B cell (primary cell): ENCODE measurements around the gene RUNDC3A. TPM values are rescaled to one million over a fixed set of nuclear protein-coding genes. Genes with fewer than 3 reads are reported as not detected.

Source experiments
- ATAC-seq: fragments of 200-7000 bp; cut with Tn5 transposase; one replicate; pipeline ENCODE4 v1.10.0; 2021; ENCODE audit warnings: low read depth, mild to moderate bottlenecking, moderate number of reproducible peaks, moderate library complexity
- CTCF ChIA-PET: fragments of 350-600 bp; sonication (Branson Sonifier 250); formaldehyde crosslinking; loops from one replicate; lab custom pipeline; 2021; ENCODE audit warnings: antibody characterized with exemption, inconsistent platforms; lab: Charles Lee
- POLR2A ChIA-PET: fragments of 350-600 bp; sonication (Branson Sonifier 250); formaldehyde crosslinking; loops from one replicate; lab custom pipeline; 2021; ENCODE audit warnings: antibody characterized with exemption; lab: Charles Lee
- DNase-seq: peaks from one replicate; pipeline ENCODE4 v3.0.0; 2013
- H2AFZ ChIP-seq: 2 replicates; pipeline ENCODE4 v1.6.1; 2012; ENCODE audit warnings: mild to moderate bottlenecking, low read depth, low read length; ENCODE audit not compliant: insufficient read depth, poor library complexity, severe bottlenecking
- H3K27ac ChIP-seq, 2 donors: 1 replicate in 1 of 2; 2 replicates in 1 of 2; pipeline ENCODE4 v1.5.1; 2012 to 2013; ENCODE audit warnings: low read length in 2 of 2, mild to moderate bottlenecking in 2 of 2, moderate library complexity in 1 of 2
- H3K27me3 ChIP-seq, 4 experiments: fragments of 200-600 bp in 1 of 4; sonication (generic) in 1 of 4; replicated peaks in 1 of 4; 1 replicate in 2 of 4; 2 replicates in 2 of 4; pipeline versions ENCODE4 v1.6.1 to v1.7.0; 2013 to 2016; ENCODE audit warnings: low read length in 3 of 4, mild to moderate bottlenecking in 2 of 4, mixed read lengths in 1 of 4, moderate library complexity in 1 of 4; ENCODE audit not compliant: insufficient read depth in 4 of 4, control insufficient read depth in 3 of 4; ENCODE audit errors: control extremely low read depth in 1 of 4
- H3K36me3 ChIP-seq, 2 experiments: replicated peaks in 1 of 2; 1 replicate in 1 of 2; 2 replicates in 1 of 2; pipeline versions ENCODE4 v1.6.1 to v1.7.1; 2013; ENCODE audit warnings: low read length in 1 of 2; ENCODE audit not compliant: insufficient read depth in 2 of 2, control insufficient read depth in 1 of 2; ENCODE audit errors: control extremely low read depth in 1 of 2, extremely low read depth in 1 of 2
- H3K4me1 ChIP-seq, 2 donors: fragments of 200-600 bp in 1 of 2; sonication (generic) in 1 of 2; 1 replicate in 1 of 2; 2 replicates in 1 of 2; pipeline versions ENCODE4 v1.5.1 to v1.6.1; 2013 to 2017; ENCODE audit warnings: low read length in 2 of 2; ENCODE audit not compliant: control insufficient read depth in 2 of 2, insufficient read depth in 2 of 2
- H3K4me2 ChIP-seq: replicated peaks from 2 replicates; pipeline ENCODE3; 2012; ENCODE audit warnings: mild to moderate bottlenecking, low read depth, low read length; ENCODE audit not compliant: poor library complexity, severe bottlenecking
- H3K4me3 ChIP-seq, 5 experiments: fragments of 200-600 bp in 1 of 5; sonication (generic) in 1 of 5; 1 replicate in 3 of 5; 2 replicates in 2 of 5; pipeline versions ENCODE4 v1.5.1 to v1.7.0; 2011 to 2016; ENCODE audit warnings: low read length in 4 of 5, mild to moderate bottlenecking in 4 of 5, low read depth in 2 of 5, control low read depth in 1 of 5, moderate library complexity in 1 of 5; ENCODE audit not compliant: insufficient read depth in 1 of 5; ENCODE audit errors: control extremely low read depth in 1 of 5, extremely low read depth in 1 of 5
- H3K79me2 ChIP-seq: fragments of 200-600 bp; sonication (generic); one replicate; pipeline ENCODE4 v1.6.0; 2016; ENCODE audit warnings: low read length; ENCODE audit not compliant: control insufficient read depth, insufficient read depth
- H3K9ac ChIP-seq: fragments of 200-600 bp; sonication (generic); 2 replicates; pipeline ENCODE4 v1.6.1; 2017; ENCODE audit warnings: mild to moderate bottlenecking, low read length, moderate library complexity
- H3K9me3 ChIP-seq, 3 donors: one replicate each; pipeline versions ENCODE4 v1.6.1 to v1.7.1; 2013; ENCODE audit warnings: low read length in 2 of 3; ENCODE audit not compliant: control insufficient read depth in 2 of 3, insufficient read depth in 1 of 3; ENCODE audit errors: control extremely low read depth in 1 of 3
- H4K20me1 ChIP-seq: 2 replicates; pipeline ENCODE4 v1.6.0; 2012; ENCODE audit warnings: mild to moderate bottlenecking, low read length; ENCODE audit not compliant: insufficient read depth, control insufficient read depth, poor library complexity, severe bottlenecking
- H3K27ac Mint-ChIP-seq: one replicate; pipeline ENCODE4 v1.8.0; 2021; ENCODE audit warnings: mixed read lengths
- H3K27me3 Mint-ChIP-seq: one replicate; pipeline ENCODE4 v1.8.0; 2021; ENCODE audit warnings: mixed read lengths
- H3K4me1 Mint-ChIP-seq: one replicate; pipeline ENCODE4 v1.8.0; 2021; ENCODE audit warnings: mixed read lengths
- H3K4me3 Mint-ChIP-seq: one replicate; pipeline ENCODE4 v1.8.0; 2021; ENCODE audit warnings: mixed read lengths
- H3K9me3 Mint-ChIP-seq: one replicate; pipeline ENCODE4 v1.8.0; 2022; ENCODE audit warnings: mixed read lengths; ENCODE audit not compliant: insufficient read depth
- EZH2 ChIP-seq: IDR thresholded peaks from 2 replicates; pipeline ENCODE4 v1.6.1; 2012; ENCODE audit warnings: borderline replicate concordance, low read depth, mild to moderate bottlenecking, moderate library complexity, low read length; ENCODE audit not compliant: insufficient read depth, poor library complexity, severe bottlenecking
- WGBS: methylation state at CpG from one replicate; pipeline ENCODE4 v1.1.5; 2013; ENCODE audit warnings: missing lambda C conversion rate; ENCODE audit not compliant: insufficient coverage; 5-methylcytosine and 5-hydroxymethylcytosine counted together
- intact Hi-C: fragments of 100-400 bp; cut with micrococcal nuclease; formaldehyde crosslinking; loops from one replicate; pipeline ENCODE4 v1.10.0; 2022
- polyA plus RNA-seq: library from polyadenylated mRNA; depleted of rRNA; stranded (reverse); fragments of >200 nt; gene quantifications from 2 replicates; pipeline ENCODE4 v1.2.3, GENCODE V29; 2012
- total RNA-seq, 2 donors: library from RNA; stranded (reverse); fragments of 120-200 nt in 1 of 2; gene quantifications; 1 replicate in 1 of 2; 2 replicates in 1 of 2; pipeline versions ENCODE4 v1.2.3 to v1.2.4, GENCODE V29; 2013 to 2022
- TF ChIP-seq, protein P1 (sequence below): fragments of 200-600 bp; IDR thresholded peaks from one replicate; pipeline ENCODE4 v1.8.0; 2022; ENCODE audit warnings: antibody characterized with exemption, mild to moderate bottlenecking

RUNDC3A gene
- total and polyA plus RNA-seq, 2 donors (not counting 1 experiment from before 2014, with no cell fraction given) = 0.19 TPM; not detected in 1

DNA sequence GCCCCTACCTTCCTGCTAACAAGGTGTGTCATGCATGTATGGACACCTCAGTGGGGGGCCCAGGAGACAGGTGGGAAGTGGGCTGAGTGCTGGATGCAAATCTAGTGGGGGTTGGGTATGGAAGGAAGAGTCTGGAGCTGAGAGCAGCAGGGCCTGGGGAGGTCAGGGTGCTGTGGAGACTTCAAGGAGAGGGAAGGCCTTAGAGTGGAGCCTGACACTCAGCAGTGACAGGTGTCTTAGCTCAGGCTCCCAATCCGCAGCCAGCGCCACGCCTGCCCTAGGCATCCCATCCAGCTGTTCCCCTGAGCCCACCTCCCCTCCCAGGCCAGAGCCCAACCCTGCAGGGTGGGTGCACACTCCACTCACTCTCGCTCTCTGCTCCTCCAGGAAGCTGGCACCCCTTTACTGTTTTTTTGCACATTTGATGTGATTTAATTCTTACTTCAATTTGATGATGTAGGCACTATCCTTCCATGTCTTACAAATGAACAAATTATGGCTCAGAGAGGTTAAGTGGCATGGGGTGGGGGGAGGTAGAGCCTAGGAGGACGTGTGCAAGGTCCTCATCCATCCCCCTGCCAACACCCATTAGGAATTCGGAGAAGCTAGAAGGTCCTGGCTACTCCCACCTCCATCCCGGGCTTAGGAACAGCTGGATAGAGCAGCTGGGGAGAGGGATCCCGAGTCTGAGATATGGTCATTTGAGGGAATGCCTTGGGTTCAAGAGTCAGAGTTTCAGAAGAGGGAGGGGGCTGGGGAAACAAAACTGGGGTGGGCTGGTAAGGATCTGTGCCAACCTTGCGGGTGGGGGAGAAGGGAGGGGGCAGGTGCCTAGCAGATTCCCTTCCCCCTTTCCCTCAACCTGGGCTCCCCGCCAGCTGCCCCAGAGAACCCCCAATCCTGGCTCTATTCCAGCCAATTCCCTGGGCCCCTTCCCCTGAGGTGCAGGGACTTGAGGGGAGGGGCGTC lies 53.2 kb downstream of the RUNDC3A start:
- Histone ChIP-seq H3K4me1 (peaks cover 10 to 20% of the 10 kb centered on the region in 2 donors), H3K36me3 (no peaks in the 10 kb centered on the region), H3K9me3 (no peaks in the 10 kb centered on the region), H3K4me3 (no peak overlapping the region), H3K27me3 (peaks cover 0 to 33% (median 11%) of the 10 kb centered on the region in 4 experiments), H3K4me2 (no peak overlapping the region), H4K20me1 (no peaks in the 10 kb centered on the region), H3K9ac (no peak overlapping the region), H3K27ac (no peak overlapping the region), H2AFZ (no peak overlapping the region), H3K79me2 (no peaks in the 10 kb centered on the region)
- intact Hi-C loops = no loop called here
- CTCF ChIA-PET = interaction anchor here (0.6 to 6.2 kb wide), 4 partner anchors 9 to 151 kb away, joined by 3 to 52 read pairs (median 8); no protein-coding TSS in a partner anchor
- H3K4me3 Mint-ChIP-seq = peak overlapping the region; percentile 11
- no peak overlapping the region for H3K27ac Mint-ChIP-seq
- POLR2A ChIA-PET = interaction anchor here (0.7 kb wide), 1 partner anchor 14 kb away, joined by 3 read pairs; no protein-coding TSS in a partner anchor
- WGBS = 81% methylated on average over 6 of the region's 11 CpGs
- ATAC-seq (no peak), DNase-seq (no peak)
- peaks cover 11% of the 10 kb centered on the region for H3K4me1 Mint-ChIP-seq
- TF ChIP-seq, protein P1, sequence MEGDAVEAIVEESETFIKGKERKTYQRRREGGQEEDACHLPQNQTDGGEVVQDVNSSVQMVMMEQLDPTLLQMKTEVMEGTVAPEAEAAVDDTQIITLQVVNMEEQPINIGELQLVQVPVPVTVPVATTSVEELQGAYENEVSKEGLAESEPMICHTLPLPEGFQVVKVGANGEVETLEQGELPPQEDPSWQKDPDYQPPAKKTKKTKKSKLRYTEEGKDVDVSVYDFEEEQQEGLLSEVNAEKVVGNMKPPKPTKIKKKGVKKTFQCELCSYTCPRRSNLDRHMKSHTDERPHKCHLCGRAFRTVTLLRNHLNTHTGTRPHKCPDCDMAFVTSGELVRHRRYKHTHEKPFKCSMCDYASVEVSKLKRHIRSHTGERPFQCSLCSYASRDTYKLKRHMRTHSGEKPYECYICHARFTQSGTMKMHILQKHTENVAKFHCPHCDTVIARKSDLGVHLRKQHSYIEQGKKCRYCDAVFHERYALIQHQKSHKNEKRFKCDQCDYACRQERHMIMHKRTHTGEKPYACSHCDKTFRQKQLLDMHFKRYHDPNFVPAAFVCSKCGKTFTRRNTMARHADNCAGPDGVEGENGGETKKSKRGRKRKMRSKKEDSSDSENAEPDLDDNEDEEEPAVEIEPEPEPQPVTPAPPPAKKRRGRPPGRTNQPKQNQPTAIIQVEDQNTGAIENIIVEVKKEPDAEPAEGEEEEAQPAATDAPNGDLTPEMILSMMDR = no peak
- TF ChIP-seq EZH2 = no peak
- no peaks in the 10 kb centered on the region for H3K9me3 Mint-ChIP-seq
- H3K27me3 Mint-ChIP-seq = peaks cover 26% of the 10 kb centered on the region
